GM11168 (cell line): ENCODE results near the gene PYDC1.
"Not testable (repeated sequence)": the region's sequence is repeated elsewhere in the genome, so short reads cannot be mapped to it uniquely, and the experiment has no call there.

Source experiments
- in situ Hi-C: fragments of 300-500 bp; cut with MboI; formaldehyde crosslinking; loops from one replicate; pipeline ENCODE4 v1.12.0; 2022; ENCODE audit warnings: low sequenced_read_pairs; ENCODE audit not compliant: unreplicated experiment

PYDC1 gene

GRCh38 chr16:31183432-31184428, 33.2 kb downstream of the PYDC1 start:
- in situ Hi-C loops = no loop called here

DNA sequence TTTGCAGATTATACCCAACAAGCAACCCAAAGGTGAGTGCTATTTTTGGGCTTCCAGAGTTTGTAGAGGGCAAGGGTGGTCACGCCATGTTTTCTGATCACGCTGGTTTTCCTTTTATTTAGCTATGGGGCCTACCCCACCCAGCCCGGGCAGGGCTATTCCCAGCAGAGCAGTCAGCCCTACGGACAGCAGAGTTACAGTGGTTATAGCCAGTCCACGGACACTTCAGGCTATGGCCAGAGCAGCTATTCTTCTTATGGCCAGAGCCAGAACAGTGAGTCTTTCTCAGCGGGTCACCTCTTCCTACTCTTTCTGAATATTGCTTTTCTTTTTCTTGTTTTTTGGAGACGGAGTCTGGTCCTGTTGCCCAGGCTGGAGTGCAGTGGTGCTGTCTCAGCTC, 34.5 kb downstream of the PYDC1 start:
- in situ Hi-C loops = no loop called here

DNA sequence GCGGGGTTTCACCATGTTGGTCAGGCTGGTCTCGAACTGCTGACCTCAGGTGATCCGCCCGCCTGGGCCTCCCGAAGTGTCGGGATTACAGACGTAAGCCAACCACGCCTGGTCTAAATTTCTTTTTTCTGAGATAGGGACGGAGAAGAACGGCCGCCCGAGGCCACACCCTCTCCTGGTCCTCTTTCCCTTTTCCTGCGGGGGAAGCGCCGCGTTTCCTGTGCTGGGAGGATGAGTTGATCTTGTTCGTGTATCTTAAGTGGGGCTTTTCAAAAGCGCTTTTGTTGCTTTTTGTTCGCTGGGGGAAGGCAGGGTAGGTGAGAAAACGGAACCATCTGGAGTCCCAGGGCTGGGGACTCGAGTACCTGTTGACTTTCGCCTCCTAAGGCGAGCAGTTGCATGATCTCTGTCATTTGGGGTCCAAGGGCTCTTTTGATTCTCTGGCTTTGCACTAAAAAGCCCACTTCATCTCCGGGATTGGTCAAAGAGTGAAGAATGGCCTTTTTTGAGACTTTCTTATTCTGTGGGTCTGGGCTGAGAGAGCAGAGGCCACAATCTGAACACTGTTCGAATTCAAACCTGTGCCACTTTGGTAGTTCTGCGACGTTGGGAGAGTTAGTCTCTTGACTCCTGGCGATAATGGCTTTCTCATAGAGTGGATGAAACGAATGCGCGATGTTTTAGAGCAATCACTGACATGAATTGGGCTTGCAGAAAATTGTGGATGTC, 35.7 kb downstream of the PYDC1 start:
- in situ Hi-C loops = no loop called here

DNA sequence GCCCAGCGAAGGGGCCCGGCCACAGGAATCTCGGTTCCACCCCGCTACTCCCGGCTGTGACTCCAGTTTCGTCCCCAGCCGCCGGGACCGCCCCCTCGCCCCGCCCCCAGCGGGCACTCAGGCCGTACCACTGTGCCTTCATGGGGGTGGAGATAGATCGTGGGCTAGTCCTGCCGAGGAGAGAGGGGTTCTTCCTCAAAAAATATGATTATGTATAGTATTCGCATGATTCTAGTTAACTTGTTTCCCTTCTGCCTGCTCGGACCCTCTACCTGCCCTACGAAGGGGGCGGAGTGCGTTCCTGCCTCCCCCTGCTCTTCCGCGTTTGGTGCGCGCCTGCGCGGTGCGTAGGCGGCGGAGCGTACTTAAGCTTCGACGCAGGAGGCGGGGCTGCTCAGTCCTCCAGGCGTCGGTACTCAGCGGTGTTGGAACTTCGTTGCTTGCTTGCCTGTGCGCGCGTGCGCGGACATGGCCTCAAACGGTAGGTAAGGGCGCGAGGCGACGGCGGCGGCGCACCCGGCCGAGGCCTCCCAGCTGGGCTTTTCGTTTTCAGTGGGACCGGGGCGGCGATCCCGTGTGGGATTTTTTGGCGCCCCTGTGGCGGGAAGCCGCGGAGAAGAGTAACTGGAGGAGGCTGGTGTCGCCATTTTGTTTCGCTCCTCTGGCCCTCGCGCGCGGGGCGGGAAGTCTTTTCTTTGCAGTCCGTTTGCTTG, 37.0 kb downstream of the PYDC1 start, which contains the start of gene FUS:
TSS of gene FUS (plus strand) at position 393 of the 713 bp plus-strand sequence. CDS start at position 469, 76 bp downstream.
- in situ Hi-C loops = no loop called here

GRCh38 chr16:31179219-31179746, 37.7 kb downstream of the PYDC1 start:
- in situ Hi-C loops = no loop called here

DNA sequence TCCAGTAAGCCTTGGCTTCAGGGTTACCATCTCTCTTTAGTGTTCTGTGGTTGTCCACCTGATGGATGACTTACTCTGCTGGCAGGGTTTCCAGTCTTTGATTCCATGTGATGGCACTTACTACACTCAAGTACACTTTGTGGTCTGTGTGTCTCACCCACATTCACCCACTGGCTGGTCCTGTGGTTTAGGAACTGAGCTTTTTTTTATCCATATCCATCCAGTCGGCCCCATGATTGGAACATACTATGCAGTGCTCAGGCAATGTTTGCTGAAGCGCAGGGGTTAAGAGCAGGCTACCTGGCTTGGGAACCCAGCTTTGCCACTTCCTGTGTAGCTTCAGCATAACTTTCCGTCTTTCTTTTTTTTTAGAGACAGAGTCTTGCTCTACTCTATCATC, 39.8 kb downstream of the PYDC1 start:
- in situ Hi-C loops = no loop called here

DNA sequence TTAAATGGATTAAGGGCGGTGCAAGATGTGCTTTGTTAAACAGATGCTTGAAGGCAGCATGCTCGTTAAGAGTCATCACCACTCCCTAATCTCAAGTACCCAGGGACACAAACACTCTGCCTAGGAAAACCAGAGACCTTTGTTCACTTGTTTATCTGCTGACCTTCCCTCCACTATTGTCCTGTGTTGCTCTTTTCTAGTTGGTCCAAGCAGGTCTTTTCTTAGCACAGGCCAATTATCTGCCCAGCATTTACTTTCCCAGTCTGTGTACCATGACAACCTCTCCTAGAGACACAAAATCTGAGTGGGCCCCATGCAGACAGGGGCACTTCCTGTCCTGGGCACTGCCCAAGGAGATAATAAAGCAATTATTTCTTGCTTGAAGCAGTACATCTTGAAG, 46.9 kb downstream of the PYDC1 start:
- in situ Hi-C loops = not testable (repeated sequence)

DNA sequence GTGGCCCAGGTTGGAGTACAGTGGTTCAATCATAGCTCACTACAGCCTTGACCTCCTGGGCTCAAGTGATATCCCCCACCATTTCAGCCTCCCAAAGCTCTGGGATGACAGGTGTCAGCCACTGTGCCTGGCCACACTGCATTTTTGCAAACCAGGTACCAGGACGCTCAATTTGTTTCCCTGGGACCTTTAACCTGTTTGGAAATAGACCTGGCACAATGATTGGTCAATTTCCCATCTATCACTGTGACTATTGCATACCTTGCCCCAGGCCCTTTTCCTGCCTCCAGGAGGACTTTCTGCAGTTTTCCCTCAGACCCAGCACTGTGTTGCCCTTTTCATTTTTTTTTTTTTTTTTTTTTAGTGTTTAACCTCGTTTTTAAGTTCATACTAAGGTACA, 48.1 kb downstream of the PYDC1 start:
- in situ Hi-C loops = no loop called here

DNA sequence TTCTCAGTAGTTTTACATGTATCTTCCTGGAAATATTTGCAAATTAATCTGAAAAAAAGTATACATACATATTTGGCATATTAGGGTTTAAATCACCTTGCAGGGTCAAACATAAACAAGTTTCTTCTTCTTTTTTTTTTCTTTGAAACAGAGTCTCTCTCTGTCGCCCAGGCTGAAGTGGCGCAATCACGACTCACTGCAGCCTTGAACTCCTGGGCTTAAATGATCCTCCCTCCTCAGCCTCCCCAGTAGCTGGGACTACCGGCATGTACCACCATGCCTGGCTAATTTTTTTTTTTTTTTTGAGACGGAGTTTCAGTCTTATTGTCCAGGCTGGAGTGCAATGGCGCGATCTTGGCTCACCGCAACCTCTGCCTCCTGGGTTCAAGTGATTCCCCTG, 49.6 kb downstream of the PYDC1 start:
- in situ Hi-C loops = no loop called here
